ENCODE measurements around the gene ABCC9.

Gene ABCC9

DNA sequence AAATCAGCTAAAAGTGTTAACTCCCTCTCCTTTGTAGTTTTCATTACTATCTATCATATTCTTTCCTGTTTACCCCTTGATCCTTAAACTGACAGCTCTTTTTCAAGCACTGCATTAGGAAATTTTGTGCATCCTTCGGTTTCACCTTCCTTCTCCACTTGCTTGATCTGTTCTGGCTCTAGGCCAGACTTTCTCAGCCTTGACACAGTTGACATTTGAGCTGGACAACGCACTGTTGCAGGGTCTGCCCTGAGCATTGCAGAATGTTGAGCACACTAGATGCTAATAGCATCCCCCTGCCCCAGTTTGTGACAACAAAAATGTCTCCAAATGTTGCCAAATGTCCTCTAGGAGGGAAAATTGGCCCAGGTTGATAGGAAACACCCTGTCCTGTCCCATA, 91.3 kb downstream of the ABCC9 start:
- ChIA-PET CTCF (no interaction called here), POLR2A (ENCODE audit: low non-redundant PET) (no interaction called here)
- DNase-seq (ENCODE audit: low spot score), result no peak
- TF ChIP-seq, protein P1, sequence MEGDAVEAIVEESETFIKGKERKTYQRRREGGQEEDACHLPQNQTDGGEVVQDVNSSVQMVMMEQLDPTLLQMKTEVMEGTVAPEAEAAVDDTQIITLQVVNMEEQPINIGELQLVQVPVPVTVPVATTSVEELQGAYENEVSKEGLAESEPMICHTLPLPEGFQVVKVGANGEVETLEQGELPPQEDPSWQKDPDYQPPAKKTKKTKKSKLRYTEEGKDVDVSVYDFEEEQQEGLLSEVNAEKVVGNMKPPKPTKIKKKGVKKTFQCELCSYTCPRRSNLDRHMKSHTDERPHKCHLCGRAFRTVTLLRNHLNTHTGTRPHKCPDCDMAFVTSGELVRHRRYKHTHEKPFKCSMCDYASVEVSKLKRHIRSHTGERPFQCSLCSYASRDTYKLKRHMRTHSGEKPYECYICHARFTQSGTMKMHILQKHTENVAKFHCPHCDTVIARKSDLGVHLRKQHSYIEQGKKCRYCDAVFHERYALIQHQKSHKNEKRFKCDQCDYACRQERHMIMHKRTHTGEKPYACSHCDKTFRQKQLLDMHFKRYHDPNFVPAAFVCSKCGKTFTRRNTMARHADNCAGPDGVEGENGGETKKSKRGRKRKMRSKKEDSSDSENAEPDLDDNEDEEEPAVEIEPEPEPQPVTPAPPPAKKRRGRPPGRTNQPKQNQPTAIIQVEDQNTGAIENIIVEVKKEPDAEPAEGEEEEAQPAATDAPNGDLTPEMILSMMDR (conservative IDR thresholded peaks at IDR 0.05; ENCODE audit: low read depth), result no peak
- no peak overlapping the region for H3K27ac ChIP-seq

DNA sequence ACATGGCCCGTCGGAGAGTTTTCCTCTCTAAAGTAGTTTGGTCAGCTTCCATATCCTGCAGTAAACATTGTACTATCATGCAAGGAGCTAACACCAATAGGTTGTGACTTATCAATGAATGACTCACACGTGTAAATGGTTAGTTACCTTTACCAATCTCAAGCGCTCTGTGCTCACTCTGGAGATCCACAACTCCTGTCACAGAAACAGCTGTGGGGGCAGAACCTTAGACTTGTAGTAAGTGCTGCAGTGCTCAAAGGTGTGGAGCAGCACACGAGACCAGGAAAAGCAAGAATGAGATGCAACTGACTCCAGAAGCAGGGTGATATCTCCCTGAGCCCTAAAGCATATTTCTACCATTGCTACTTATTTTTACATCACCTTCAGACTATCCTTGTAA, 93.0 kb downstream of the ABCC9 start:
- H3K27ac ChIP-seq, result no peak overlapping the region
- TF ChIP-seq, protein P1 (conservative IDR thresholded peaks at IDR 0.05; ENCODE audit: low read depth), result no peak
- no peak for DNase-seq (ENCODE audit: low spot score)
- ChIA-PET POLR2A (ENCODE audit: low non-redundant PET) (no interaction called here), CTCF (no interaction called here)

DNA sequence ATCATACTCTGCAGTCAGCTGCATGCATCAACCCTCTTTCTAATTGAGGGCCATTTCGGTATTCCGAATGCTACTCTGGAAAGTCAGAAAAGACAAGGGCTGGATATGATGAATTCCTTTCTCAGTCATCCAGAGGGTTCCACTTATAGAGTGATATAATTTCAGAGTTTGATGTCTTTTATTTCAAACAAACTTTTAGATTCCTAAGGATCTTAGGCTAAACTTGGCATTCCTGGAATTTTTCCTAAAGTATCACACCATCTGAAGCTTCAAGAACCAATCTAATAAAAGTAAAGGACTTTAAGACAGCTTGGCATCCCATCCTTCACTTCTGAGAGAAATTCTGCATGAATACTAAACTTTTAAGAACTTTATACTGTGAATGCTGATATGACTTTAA, 97.4 kb downstream of the ABCC9 start:
- DNase-seq (ENCODE audit: low spot score), result no peak
- TF ChIP-seq, protein P1 (conservative IDR thresholded peaks at IDR 0.05; ENCODE audit: low read depth), result no peak
- POLR2A ChIA-PET (ENCODE audit: low non-redundant PET), result no interaction called here
- no peak overlapping the region for H3K27ac ChIP-seq
- CTCF ChIA-PET, result no interaction called here

DNA sequence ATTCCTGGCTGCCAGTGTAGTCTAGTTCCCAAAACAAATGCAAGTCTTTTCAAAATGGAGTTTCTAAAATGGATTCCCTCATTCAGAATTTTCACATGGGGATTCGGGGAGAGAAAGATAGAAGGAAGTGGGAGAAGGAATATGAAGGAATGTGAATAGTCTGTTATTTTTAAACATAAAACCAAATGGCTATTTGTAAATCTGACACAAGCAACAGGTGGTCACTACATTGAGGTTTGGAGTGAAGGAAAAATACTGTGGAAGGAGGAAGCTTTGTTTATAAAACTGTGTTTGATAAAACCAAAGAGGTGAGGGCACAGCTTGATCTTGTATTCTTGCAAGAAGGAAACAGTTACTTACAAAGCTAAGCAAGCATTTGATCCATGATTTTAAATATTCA, 101.5 kb downstream of the ABCC9 start:
- POLR2A ChIA-PET (ENCODE audit: low non-redundant PET), result no interaction called here
- CTCF ChIA-PET, result no interaction called here
- TF ChIP-seq, protein P1 (conservative IDR thresholded peaks at IDR 0.05; ENCODE audit: low read depth), result no peak
- no peak overlapping the region for H3K27ac ChIP-seq
- DNase-seq (ENCODE audit: low spot score), result no peak

DNA sequence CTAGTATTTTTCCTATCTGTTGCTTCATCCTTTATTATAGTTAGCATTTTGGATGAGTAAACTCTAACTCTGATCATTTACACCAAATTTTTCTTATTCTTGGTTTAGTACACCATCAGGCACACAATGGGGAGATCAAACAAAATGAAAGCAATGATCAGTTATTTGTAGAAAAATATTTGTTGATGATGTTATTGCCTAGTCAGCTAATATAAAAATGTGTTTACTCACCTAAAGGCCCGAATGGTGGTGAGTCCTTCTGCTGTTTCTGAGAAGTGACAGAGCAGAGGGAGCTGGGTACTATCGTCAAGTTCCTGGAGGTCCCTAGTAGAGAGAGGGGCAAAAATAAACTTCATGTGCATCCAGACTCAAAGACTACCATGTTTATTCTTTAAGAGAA, 103.4 kb downstream of the ABCC9 start:
- POLR2A ChIA-PET (ENCODE audit: low non-redundant PET), result no interaction called here
- CTCF ChIA-PET, result no interaction called here
- TF ChIP-seq, protein P1 (conservative IDR thresholded peaks at IDR 0.05; ENCODE audit: low read depth), result no peak
- no peak for DNase-seq (ENCODE audit: low spot score)
- H3K27ac ChIP-seq, result no peak overlapping the region

DNA sequence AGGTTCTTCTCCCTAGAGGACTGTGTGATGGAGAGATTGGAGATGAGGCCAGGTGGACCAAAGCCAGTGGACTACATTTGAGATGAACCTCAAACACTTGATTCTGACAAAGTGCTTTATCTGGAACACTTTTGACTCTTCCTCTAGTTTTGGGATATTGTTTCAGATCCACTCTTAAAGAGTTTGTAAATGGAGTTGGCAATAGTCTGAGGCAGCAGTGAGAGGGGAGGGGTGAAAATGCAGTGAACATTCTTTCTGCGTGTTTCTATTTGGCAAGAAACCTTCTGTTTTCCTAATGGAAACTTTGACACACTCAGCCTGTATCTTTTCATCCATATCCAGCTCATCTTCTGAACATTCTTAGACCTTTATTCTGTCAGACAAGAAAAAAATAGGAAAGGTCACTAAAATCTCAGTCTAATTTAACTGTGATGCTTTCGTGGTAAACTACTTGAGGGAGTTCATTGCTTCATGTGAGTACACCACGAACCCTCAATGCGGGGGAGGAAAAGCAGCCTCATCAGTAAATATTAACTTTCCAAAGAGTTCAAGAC, 109.4 kb downstream of the ABCC9 start:
- TF ChIP-seq, protein P1 (conservative IDR thresholded peaks at IDR 0.05; ENCODE audit: low read depth), result no peak
- H3K27ac ChIP-seq, result no peak overlapping the region
- POLR2A ChIA-PET (ENCODE audit: low non-redundant PET), result no interaction called here
- CTCF ChIA-PET, result no interaction called here
- no peak for DNase-seq (ENCODE audit: low spot score)

DNA sequence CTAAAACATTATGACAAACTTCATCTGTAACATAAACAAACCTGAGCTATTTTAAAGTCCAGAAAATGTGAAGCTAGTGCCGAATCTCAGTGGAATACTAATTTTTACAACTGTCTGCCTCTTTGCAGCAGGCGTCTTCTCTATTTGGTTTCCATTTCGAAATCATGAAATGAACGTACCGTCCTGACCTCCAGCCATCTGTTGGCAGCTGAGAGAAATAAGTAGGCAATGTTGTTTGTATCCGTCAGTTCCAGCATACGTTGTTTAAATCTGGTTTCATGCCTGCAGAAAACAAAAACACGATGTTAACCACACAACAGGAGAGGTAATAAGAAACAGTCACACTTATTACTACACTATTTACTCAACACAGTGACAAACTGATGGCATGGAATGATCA, 112.4 kb downstream of the ABCC9 start:
- no peak overlapping the region for H3K27ac ChIP-seq
- DNase-seq (ENCODE audit: low spot score), result no peak
- TF ChIP-seq, protein P1 (conservative IDR thresholded peaks at IDR 0.05; ENCODE audit: low read depth), result no peak
- ChIA-PET POLR2A (ENCODE audit: low non-redundant PET) (no interaction called here), CTCF (no interaction called here)

Measured in RWPE1 (cell line).